ENCODE data around the gene CAPN9. TPM values are rescaled to one million over a fixed set of nuclear protein-coding genes. Genes with fewer than 3 reads are reported as not detected.

CAPN9 gene
- total RNA-seq, 1 donor from 2014 or later: 8.7 TPM

DNA sequence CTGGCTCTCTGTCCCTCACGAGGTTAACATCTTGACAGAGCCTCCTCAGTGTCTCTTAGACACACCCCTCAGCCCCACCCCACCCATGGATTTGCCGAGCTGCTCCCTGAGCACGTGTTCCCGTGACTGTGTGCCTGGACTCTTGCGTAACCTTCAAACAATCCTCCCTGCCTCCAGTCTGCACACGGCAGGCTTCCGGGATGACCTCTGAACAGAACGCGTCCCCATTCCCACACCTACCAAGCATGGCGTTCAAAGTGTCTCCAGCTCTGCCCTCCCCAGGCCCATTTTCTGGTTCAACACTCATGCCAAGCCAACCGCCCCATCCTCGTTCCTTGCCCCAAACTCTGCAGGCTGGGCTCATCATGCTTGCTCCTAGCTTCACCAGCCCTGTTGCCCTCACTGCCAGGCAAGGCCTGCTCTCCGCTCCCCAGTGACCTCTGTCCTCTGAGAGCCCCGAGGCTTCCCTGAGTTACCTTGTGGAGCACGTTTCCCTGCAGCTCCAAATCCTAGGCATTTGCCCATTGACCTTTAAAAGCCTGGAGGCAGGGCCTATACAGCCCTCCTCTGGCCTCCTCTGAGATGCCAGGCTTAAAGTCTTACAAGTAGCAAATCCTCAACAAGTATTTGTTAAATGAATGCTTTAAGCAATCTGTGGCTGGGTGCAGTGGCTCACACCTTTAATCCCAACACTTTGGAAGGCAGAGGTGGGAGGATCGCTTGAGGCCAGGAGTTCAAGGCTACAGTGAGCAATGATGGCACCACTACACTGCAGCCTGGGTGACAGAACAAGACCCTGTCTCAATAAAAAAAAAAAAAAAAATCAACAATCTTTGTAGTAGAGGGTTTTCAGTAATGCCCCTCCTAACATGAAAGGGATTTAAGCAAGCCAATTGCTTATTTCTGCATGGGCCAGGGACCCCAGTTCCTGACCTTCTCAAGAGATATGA lies 38.3 kb upstream of the CAPN9 start:
- H3K4me3 Mint-ChIP-seq (ENCODE audit: low read depth): no peak overlapping the region
- no peak overlapping the region for H3K27ac Mint-ChIP-seq
- H3K9me3 Mint-ChIP-seq (ENCODE audit: low read depth): no peaks in the 10 kb centered on the region
- no peaks in the 10 kb centered on the region for H3K36me3 Mint-ChIP-seq (ENCODE audit: insufficient read depth)
- no peak for DNase-seq (ENCODE audit: low spot score, unreplicated experiment)
- TF ChIP-seq, protein P1, sequence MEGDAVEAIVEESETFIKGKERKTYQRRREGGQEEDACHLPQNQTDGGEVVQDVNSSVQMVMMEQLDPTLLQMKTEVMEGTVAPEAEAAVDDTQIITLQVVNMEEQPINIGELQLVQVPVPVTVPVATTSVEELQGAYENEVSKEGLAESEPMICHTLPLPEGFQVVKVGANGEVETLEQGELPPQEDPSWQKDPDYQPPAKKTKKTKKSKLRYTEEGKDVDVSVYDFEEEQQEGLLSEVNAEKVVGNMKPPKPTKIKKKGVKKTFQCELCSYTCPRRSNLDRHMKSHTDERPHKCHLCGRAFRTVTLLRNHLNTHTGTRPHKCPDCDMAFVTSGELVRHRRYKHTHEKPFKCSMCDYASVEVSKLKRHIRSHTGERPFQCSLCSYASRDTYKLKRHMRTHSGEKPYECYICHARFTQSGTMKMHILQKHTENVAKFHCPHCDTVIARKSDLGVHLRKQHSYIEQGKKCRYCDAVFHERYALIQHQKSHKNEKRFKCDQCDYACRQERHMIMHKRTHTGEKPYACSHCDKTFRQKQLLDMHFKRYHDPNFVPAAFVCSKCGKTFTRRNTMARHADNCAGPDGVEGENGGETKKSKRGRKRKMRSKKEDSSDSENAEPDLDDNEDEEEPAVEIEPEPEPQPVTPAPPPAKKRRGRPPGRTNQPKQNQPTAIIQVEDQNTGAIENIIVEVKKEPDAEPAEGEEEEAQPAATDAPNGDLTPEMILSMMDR (IDR thresholded peaks at IDR 0.05; ENCODE audit: unreplicated experiment): no peak
- H3K4me1 Mint-ChIP-seq (ENCODE audit: low read depth): peaks cover 7% of the 10 kb centered on the region
- no peaks in the 10 kb centered on the region for H3K27me3 Mint-ChIP-seq

DNA sequence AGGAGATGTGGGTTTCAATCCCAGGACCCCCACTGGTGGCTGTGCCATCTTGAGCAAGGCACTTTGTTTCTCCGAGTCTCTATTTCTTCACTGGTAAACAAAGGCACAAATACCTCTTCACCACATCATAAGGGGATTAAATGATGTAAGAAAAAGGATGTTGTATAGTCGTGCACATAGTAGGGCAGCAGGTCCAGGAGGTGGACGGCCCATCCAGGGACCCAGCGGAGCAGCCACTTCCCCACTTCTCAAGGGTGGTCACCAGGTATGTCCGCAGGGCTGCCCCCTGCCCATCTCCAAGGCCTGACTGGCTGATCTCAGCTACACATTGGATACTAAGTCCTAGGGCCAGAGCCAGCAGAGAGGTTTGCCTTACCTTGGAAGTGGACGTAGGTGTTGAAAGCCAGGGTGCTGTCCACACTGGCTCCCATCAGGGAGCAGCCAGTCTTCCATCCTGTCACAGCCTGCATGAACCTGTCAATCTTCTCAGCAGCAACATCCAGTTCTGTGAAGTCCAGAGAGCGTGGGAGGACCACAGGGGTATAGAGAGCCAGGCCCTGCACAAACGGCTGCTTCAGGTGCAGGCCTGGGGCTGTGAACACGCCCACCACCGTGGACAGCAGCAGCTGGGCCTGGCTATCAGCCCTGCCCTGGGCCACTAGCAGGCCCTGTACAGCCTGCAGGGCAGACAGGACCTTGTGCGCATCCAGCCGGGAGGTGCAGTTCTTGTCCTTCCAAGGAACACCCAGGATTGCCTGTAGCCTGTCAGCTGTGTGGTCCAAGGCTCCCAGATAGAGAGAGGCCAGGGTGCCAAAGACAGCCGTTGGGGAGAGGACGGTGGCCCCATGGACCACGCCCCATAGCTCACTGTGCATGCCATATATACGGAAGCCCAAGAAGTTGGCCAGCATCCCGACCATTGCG lies 37.3 kb upstream of the CAPN9 start:
- Mint-ChIP-seq H3K27me3 (no peaks in the 10 kb centered on the region), H3K36me3 (ENCODE audit: insufficient read depth) (no peaks in the 10 kb centered on the region), H3K27ac (no peak overlapping the region), H3K4me3 (ENCODE audit: low read depth) (no peak overlapping the region), H3K4me1 (ENCODE audit: low read depth) (peaks cover 17% of the 10 kb centered on the region), H3K9me3 (ENCODE audit: low read depth) (no peaks in the 10 kb centered on the region)
- TF ChIP-seq, protein P1 (IDR thresholded peaks at IDR 0.05; ENCODE audit: unreplicated experiment): no peak
- no peak for DNase-seq (ENCODE audit: low spot score, unreplicated experiment)

DNA sequence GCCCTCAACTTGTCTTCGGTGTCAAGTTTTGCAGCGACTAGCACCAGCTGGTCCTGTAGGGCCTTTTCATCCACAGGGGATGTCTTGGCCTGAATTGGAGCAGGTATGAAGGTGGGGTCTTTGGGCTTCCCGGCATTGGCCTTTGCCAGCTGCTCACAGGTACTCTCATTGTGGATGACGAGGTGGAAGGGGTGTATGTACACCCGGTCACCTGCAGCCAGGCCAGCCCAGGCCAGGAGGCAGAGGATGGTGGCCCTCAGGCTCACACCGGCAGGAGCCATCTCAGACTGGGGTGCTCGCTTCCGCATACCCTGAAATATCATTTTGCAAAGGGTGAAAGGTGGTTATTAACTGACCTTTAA lies 36.7 kb upstream of the CAPN9 start:
- H3K9me3 Mint-ChIP-seq (ENCODE audit: low read depth): no peaks in the 10 kb centered on the region
- H3K27me3 Mint-ChIP-seq: no peaks in the 10 kb centered on the region
- no peaks in the 10 kb centered on the region for H3K36me3 Mint-ChIP-seq (ENCODE audit: insufficient read depth)
- H3K27ac Mint-ChIP-seq: no peak overlapping the region
- H3K4me1 Mint-ChIP-seq (ENCODE audit: low read depth): peaks cover 18% of the 10 kb centered on the region
- no peak overlapping the region for H3K4me3 Mint-ChIP-seq (ENCODE audit: low read depth)
- TF ChIP-seq, protein P1 (IDR thresholded peaks at IDR 0.05; ENCODE audit: unreplicated experiment): no peak
- DNase-seq (ENCODE audit: low spot score, unreplicated experiment): no peak

DNA sequence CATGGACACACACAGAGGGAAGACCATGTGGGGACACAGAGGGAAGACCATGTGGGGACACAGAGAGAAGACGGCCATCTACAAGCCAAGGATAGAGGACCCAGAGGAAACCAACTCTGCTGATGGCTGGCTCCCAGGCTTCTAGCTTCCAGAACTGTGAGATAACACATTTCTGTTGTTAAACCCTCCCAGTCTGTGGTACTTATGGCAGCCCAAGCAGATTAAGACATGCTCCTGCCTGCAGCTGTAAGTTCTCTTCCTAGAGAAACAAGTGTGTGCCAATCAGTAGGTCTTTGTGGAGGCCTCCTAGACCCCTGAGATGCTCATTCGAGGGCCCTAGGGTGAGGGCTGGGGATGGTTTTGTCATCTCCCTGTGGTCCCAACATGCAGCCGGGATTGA lies 35.9 kb upstream of the CAPN9 start:
- Mint-ChIP-seq H3K4me1 (ENCODE audit: low read depth) (peaks cover 18% of the 10 kb centered on the region), H3K27ac (no peak overlapping the region), H3K36me3 (ENCODE audit: insufficient read depth) (no peaks in the 10 kb centered on the region), H3K9me3 (ENCODE audit: low read depth) (no peaks in the 10 kb centered on the region), H3K4me3 (ENCODE audit: low read depth) (no peak overlapping the region), H3K27me3 (no peaks in the 10 kb centered on the region)
- TF ChIP-seq, protein P1 (IDR thresholded peaks at IDR 0.05; ENCODE audit: unreplicated experiment): no peak
- DNase-seq (ENCODE audit: low spot score, unreplicated experiment): no peak

DNA sequence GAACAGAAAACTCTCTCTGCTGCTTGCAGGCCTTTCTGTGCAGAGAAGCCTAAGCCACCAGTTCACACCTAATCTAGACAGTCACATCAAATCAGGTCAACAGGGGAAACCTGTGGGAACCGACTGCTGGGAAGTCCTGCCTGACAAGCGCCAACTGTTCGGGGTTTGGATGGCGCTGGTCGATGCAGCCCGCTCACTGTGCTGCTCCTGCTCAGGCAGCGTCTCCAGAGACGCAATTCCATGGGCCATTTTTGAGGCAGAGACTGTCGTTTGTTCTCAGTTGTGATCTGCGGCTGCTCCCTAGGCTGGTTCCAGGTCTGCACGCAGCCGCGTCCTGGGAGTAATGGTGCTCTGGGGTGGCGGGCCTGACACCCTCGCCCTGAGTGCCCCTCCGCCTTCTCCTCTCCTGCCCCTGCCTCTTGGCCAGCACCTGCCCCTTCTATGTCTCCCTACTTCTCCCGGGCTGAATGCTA lies 34.7 kb upstream of the CAPN9 start:
- DNase-seq (ENCODE audit: low spot score, unreplicated experiment): no peak
- H3K9me3 Mint-ChIP-seq (ENCODE audit: low read depth): peaks cover 5% of the 10 kb centered on the region
- TF ChIP-seq, protein P1 (IDR thresholded peaks at IDR 0.05; ENCODE audit: unreplicated experiment): no peak
- peaks cover 18% of the 10 kb centered on the region for H3K4me1 Mint-ChIP-seq (ENCODE audit: low read depth)
- peak overlapping the region; percentile 20 for H3K27ac Mint-ChIP-seq
- no peaks in the 10 kb centered on the region for H3K27me3 Mint-ChIP-seq
- no peak overlapping the region for H3K4me3 Mint-ChIP-seq (ENCODE audit: low read depth)
- H3K36me3 Mint-ChIP-seq (ENCODE audit: insufficient read depth): peaks cover 2% of the 10 kb centered on the region
